HG02943 (cell line): ENCODE measurements around the gene MEOX1.

Source experiments
- ATAC-seq: cut with Tn5 transposase; IDR thresholded peaks from one replicate; pipeline ENCODE4 v1.9.1; 2021; ENCODE audit warnings: mild to moderate bottlenecking, low read depth, moderate library complexity; ENCODE audit not compliant: unreplicated experiment

The MEOX1 gene

GRCh38 chr17:43683928-43684653, 22.4 kb upstream of the MEOX1 start:
- no peak for ATAC-seq

- no peak for ATAC-seq
Measured at GRCh38 chr17:43680461-43680860, 18.7 kb upstream of the MEOX1 start.

GRCh38 chr17:43679911-43680310, 18.2 kb upstream of the MEOX1 start:
- no peak for ATAC-seq

- no peak for ATAC-seq
Measured at GRCh38 chr17:43679401-43679800, 17.7 kb upstream of the MEOX1 start.

- no peak for ATAC-seq
Measured at GRCh38 chr17:43676471-43676870, 14.7 kb upstream of the MEOX1 start.

GRCh38 chr17:43674394-43674793, 12.7 kb upstream of the MEOX1 start:
- ATAC-seq, result no peak

GRCh38 chr17:43673516-43674323, 12.0 kb upstream of the MEOX1 start:
- ATAC-seq, result no peak

- ATAC-seq, result no peak
Measured at GRCh38 chr17:43671755-43672519, 10.2 kb upstream of the MEOX1 start.

- no peak for ATAC-seq
Measured at GRCh38 chr17:43671031-43671692, 9.4 kb upstream of the MEOX1 start.

- no peak for ATAC-seq
Measured at GRCh38 chr17:43670645-43671030, 8.9 kb upstream of the MEOX1 start.

GRCh38 chr17:43669971-43670644, 8.4 kb upstream of the MEOX1 start:
- ATAC-seq, result no peak

- ATAC-seq, result no peak
Measured at GRCh38 chr17:43667947-43668348, 6.2 kb upstream of the MEOX1 start.

- ATAC-seq, result no peak
Measured at GRCh38 chr17:43667506-43667905, 5.8 kb upstream of the MEOX1 start.

- no peak for ATAC-seq
Measured at GRCh38 chr17:43665937-43666236, 4.2 kb upstream of the MEOX1 start.

- no peak for ATAC-seq
Measured at GRCh38 chr17:43665084-43665936, 3.6 kb upstream of the MEOX1 start.

GRCh38 chr17:43664096-43664495, 2.4 kb upstream of the MEOX1 start:
- ATAC-seq, result no peak

GRCh38 chr17:43663383-43663782, 1.7 kb upstream of the MEOX1 start:
- ATAC-seq, result no peak

GRCh38 chr17:43662413-43663141, 855 bp upstream of the MEOX1 start:
- no peak for ATAC-seq
